Loucy (cell line): ENCODE measurements around the gene MICAL3.
"Not testable (repeated sequence)": the region's sequence is repeated elsewhere in the genome, so short reads cannot be mapped to it uniquely, and the experiment has no call there.

Source experiments
- H2AFZ ChIP-seq: fragments of 200-600 bp; sonication (generic); 2 replicates; pipeline ENCODE4 v1.6.0; 2016; ENCODE audit warnings: antibody characterized with exemption, mild to moderate bottlenecking, low read length, moderate library complexity
- H3F3A ChIP-seq: fragments of 200-600 bp; 2 replicates; pipeline ENCODE4 v1.6.0; 2016; ENCODE audit warnings: antibody characterized with exemption, low read depth, mild to moderate bottlenecking
- H3K27me3 ChIP-seq: fragments of 200-600 bp; sonication (generic); 2 replicates; pipeline ENCODE4 v1.6.1; 2014; ENCODE audit warnings: low read length, mild to moderate bottlenecking; ENCODE audit not compliant: insufficient read depth, poor library complexity, severe bottlenecking
- H3K36me3 ChIP-seq: fragments of 200-600 bp; sonication (generic); 2 replicates; pipeline ENCODE4 v1.6.1; 2016; ENCODE audit warnings: low read length; ENCODE audit not compliant: insufficient read depth
- H3K4me1 ChIP-seq: fragments of 200-600 bp; sonication (generic); 2 replicates; pipeline ENCODE4 v1.5.1; 2014; ENCODE audit warnings: low read length, mild to moderate bottlenecking; ENCODE audit not compliant: insufficient read depth, poor library complexity, severe bottlenecking
- H3K4me2 ChIP-seq: fragments of 200-600 bp; sonication (generic); 2 replicates; pipeline ENCODE4 v1.6.0; 2014; ENCODE audit warnings: antibody characterized with exemption, low read length, low read depth, mild to moderate bottlenecking; ENCODE audit not compliant: poor library complexity, severe bottlenecking
- H3K4me3 ChIP-seq: fragments of 200-600 bp; sonication (generic); 2 replicates; pipeline ENCODE4 v1.5.1; 2014; ENCODE audit warnings: low read length, mild to moderate bottlenecking, mixed read lengths; ENCODE audit not compliant: poor library complexity, severe bottlenecking
- H3K79me2 ChIP-seq: fragments of 200-600 bp; sonication (generic); 2 replicates; pipeline ENCODE4 v1.6.1; 2014; ENCODE audit warnings: low read length; ENCODE audit not compliant: insufficient read depth
- H3K9ac ChIP-seq: fragments of 200-600 bp; sonication (generic); 2 replicates; pipeline ENCODE4 v1.6.0; 2014; ENCODE audit warnings: mild to moderate bottlenecking, low read depth, low read length, moderate library complexity; ENCODE audit not compliant: poor library complexity, severe bottlenecking
- H3K9me2 ChIP-seq: fragments of 200-600 bp; sonication (generic); replicated peaks from 2 replicates; pipeline ENCODE4 v1.6.1; 2016; ENCODE audit warnings: low read depth, low read length, mixed read lengths
- H3K9me3 ChIP-seq: fragments of 200-600 bp; sonication (generic); 2 replicates; pipeline ENCODE4 v1.6.1; 2014; ENCODE audit warnings: mild to moderate bottlenecking, antibody characterized with exemption, low read length, low read depth; ENCODE audit not compliant: insufficient read depth
- H4K20me1 ChIP-seq: fragments of 200-600 bp; sonication (generic); 2 replicates; pipeline ENCODE4 v1.6.0; 2014; ENCODE audit warnings: antibody characterized with exemption, low read length, mild to moderate bottlenecking; ENCODE audit not compliant: insufficient read depth, poor library complexity, severe bottlenecking
- CTCF ChIP-seq: fragments of 200-600 bp; sonication (generic); conservative IDR thresholded peaks from 2 replicates; pipeline ENCODE4 v1.5.1; 2014; ENCODE audit warnings: mild to moderate bottlenecking, antibody characterized with exemption, low read length
- EZH2phosphoT487 ChIP-seq: fragments of 200-600 bp; IDR thresholded peaks from 2 replicates; pipeline ENCODE4 v1.6.1; 2018; ENCODE audit warnings: antibody characterized with exemption, mild to moderate bottlenecking, moderate library complexity, borderline replicate concordance

MICAL3 gene

GRCh38 chr22:17991992-17992391, 32.4 kb downstream of the MICAL3 start:
- H3K4me3 ChIP-seq, H3K9me3 ChIP-seq, H3K36me3 ChIP-seq, H2AFZ ChIP-seq, H3K27me3 ChIP-seq, H3K9ac ChIP-seq, H3K4me2 ChIP-seq, H3F3A ChIP-seq, H3K9me2 ChIP-seq: not testable (repeated sequence)
- peaks cover 91% of the 10 kb centered on the region for H3K79me2 ChIP-seq
- peaks cover 30% of the 10 kb centered on the region for H4K20me1 ChIP-seq
- peaks cover 20% of the 10 kb centered on the region for H3K4me1 ChIP-seq

- H3K9ac ChIP-seq: no peak overlapping the region
- no peak overlapping the region for H2AFZ ChIP-seq
- H3K9me2 ChIP-seq: no peaks in the 10 kb centered on the region
- no peaks in the 10 kb centered on the region for H3K27me3 ChIP-seq
- no peaks in the 10 kb centered on the region for H3F3A ChIP-seq
- H3K36me3 ChIP-seq: no peaks in the 10 kb centered on the region
- H3K4me3 ChIP-seq: no peak overlapping the region
- no peak overlapping the region for H3K4me2 ChIP-seq
- peaks cover 17% of the 10 kb centered on the region for H3K4me1 ChIP-seq
- peaks cover 30% of the 10 kb centered on the region for H4K20me1 ChIP-seq
- H3K79me2 ChIP-seq: peaks cover 90% of the 10 kb centered on the region
- H3K9me3 ChIP-seq: no peaks in the 10 kb centered on the region
- TF ChIP-seq CTCF (no peak), EZH2phosphoT487 (no peak)
Observed at GRCh38 chr22:17990942-17991341, 33.4 kb downstream of the MICAL3 start.

GRCh38 chr22:17990147-17990546, 34.2 kb downstream of the MICAL3 start:
- no peak for TF ChIP-seq CTCF
- no peak for TF ChIP-seq EZH2phosphoT487

GRCh38 chr22:17988800-17989513, 35.4 kb downstream of the MICAL3 start:
- Histone ChIP-seq H3K4me1 (peaks cover 6% of the 10 kb centered on the region), H3K27me3 (no peaks in the 10 kb centered on the region), H3K4me2 (no peak overlapping the region), H3K9me2 (no peaks in the 10 kb centered on the region), H2AFZ (no peak overlapping the region), H4K20me1 (peaks cover 14% of the 10 kb centered on the region), H3F3A (no peaks in the 10 kb centered on the region), H3K9me3 (no peaks in the 10 kb centered on the region), H3K4me3 (no peak overlapping the region), H3K9ac (no peak overlapping the region), H3K36me3 (no peaks in the 10 kb centered on the region), H3K79me2 (peaks cover 83% of the 10 kb centered on the region)
- TF ChIP-seq CTCF: no peak

More at GRCh38 chr22:17990147-17990546, 34.2 kb downstream of the MICAL3 start:
- H3F3A ChIP-seq: no peaks in the 10 kb centered on the region
- peaks cover 11% of the 10 kb centered on the region for H3K4me1 ChIP-seq
- H3K9me3 ChIP-seq: no peaks in the 10 kb centered on the region
- peaks cover 90% of the 10 kb centered on the region for H3K79me2 ChIP-seq
- no peaks in the 10 kb centered on the region for H3K27me3 ChIP-seq
- H4K20me1 ChIP-seq: peaks cover 23% of the 10 kb centered on the region
- H3K4me3 ChIP-seq: no peak overlapping the region
- H3K9ac ChIP-seq: no peak overlapping the region
- H3K9me2 ChIP-seq: no peaks in the 10 kb centered on the region
- H2AFZ ChIP-seq: no peak overlapping the region
- H3K36me3 ChIP-seq: no peaks in the 10 kb centered on the region
- H3K4me2 ChIP-seq: no peak overlapping the region
